Measurements from ENCODE around the gene ZG16B.

- no peak for TF ChIP-seq POLR2A (IDR thresholded peaks at IDR 0.05; ENCODE audit: low read depth, low read length)
- TF ChIP-seq TAF1 (IDR thresholded peaks at IDR 0.05; ENCODE audit: borderline replicate concordance, low read depth, low read length) = no peak
These were observed 28.3 kb downstream of the ZG16B start for GRCh38 chr16:2858245-2859025.

Measured in GM12892 (cell line).